ENCODE results near the gene MRPL28.
"Not testable (repeated sequence)": the region's sequence is repeated elsewhere in the genome, so short reads cannot be mapped to it uniquely, and the experiment has no call there.

- TF ChIP-seq ELF4 (IDR thresholded peaks at IDR 0.05); ZNF384 (IDR thresholded peaks at IDR 0.05); FOXA1 (IDR thresholded peaks at IDR 0.05); BHLHE40 (IDR thresholded peaks at IDR 0.05; ENCODE audit: borderline replicate concordance); NFRKB (IDR thresholded peaks at IDR 0.05): not testable (repeated sequence)
Measured at GRCh38 chr16:348495-348894, 21.8 kb downstream of the MRPL28 start.
